ENCODE data around the gene ZNF891.
A peak's percentile ranks its signal among the peaks of the same experiment; 100 is the strongest.

The ZNF891 gene

DNA sequence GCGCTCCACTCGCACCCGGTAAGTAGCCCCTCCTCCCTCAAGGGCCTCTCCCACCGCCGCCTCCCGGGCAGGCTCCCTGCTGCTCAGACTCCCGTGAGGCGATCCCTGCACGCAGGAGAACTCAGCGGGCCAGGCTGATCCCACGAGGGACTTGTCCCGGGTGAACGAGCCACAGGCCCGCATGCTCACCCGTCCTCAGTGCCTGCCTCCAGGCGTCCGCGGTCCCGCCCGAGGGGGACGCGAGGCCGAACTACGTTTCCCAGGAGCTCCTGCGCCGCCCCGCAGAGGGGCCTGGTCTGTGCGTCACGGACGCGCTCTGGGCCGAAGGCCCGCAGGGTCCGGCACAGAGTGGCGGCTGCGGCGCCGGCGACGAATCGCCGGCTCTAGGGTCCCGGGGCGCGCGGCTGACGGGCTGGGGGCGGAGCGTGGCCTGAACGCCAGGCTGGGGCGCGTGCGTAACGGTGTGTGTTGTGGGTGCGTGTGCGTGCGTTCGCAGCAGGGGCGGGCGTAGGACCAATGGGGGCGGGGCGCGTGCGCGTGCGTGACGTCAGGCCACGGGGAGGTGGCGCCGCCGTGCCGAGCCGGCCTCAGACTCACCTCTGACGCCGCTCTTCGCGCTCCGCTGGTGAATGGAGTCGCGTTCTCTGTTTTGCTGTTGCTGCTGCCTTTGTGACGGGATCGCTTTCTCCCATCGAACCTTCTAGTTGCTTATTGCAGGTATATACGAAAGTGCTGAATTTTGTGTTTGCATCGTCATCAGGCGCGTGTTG lies at the start of gene ZNF891, which contains the start of gene ZNF10:
TSS of gene ZNF891 (minus strand) at position 237 of the 770 bp plus-strand sequence. CDS start 8,356 bp downstream, outside the sequence.
TSS of gene ZNF10 (plus strand) at position 590 of the 770 bp plus-strand sequence. CDS start 13,866 bp downstream, outside the sequence.
- peak within 1 kb of the TSS; percentile 90 for H3K4me3 ChIP-seq (ENCODE audit: low read depth, low read length)
- peak; percentile 92 for DNase-seq (ENCODE audit: low read depth)

DNA sequence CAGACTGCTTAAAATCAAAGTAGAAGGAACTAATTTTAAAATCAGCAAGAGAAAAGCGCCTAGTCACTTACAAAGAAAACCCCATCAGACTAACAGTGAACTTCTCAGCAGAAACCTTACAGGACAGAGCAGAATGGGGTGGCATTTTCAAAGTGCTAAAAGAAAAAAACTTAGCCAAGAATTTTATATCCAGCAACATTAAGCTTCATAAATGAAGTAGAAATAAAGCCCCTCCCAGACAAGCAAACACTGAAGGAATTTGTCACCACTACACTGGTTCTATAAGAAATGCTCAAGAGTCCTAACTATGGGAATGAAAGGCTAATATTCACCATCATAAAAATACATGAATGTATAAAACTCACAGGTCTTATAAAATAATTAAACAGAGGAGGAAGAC lies 44.8 kb upstream of the ZNF891 start:
- no peak for DNase-seq (ENCODE audit: low read depth)
- H3K4me3 ChIP-seq (ENCODE audit: low read depth, low read length), result no peak overlapping the region

DNA sequence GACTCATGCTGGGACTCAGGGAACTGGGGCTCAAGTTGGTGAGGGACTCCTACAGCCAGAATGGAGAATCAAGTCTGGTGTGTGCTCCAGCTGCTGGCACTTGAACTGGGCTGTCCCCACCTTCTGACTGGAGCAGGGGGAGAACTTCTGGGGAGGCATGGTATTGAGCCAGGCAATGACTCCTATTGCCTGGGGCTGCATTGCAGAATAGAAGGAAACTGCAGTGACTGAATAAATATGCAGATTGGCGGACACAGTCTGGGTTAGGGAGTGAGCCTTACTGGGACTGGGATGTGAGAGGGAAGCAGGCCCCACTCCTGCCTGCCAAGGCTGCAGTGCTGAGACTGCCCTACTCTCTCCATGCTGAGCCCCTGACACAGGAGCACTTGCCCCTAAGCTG lies 42.4 kb upstream of the ZNF891 start:
- no peak for DNase-seq (ENCODE audit: low read depth)
- H3K4me3 ChIP-seq (ENCODE audit: low read depth, low read length), result no peak overlapping the region

DNA sequence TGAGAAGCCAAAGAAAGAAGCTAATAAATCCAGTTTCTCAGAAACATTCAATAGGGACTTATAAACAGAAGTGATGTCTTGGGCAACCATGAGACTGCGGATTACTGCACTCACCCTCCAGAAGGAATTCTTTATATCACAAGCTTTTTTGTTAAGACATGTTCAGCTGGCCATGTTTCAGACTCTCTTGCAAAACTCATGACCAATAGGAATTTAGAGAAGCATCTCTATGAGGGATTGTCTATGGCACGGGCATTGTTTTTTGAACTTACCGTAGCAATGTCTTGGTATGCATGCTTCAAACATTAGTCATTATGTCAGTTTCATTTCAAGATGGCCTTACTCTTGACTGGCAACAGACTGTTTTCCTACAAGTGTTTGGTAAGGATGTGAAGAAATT lies 35.7 kb upstream of the ZNF891 start:
- no peak overlapping the region for H3K4me3 ChIP-seq (ENCODE audit: low read depth, low read length)
- DNase-seq (ENCODE audit: low read depth), result no peak

DNA sequence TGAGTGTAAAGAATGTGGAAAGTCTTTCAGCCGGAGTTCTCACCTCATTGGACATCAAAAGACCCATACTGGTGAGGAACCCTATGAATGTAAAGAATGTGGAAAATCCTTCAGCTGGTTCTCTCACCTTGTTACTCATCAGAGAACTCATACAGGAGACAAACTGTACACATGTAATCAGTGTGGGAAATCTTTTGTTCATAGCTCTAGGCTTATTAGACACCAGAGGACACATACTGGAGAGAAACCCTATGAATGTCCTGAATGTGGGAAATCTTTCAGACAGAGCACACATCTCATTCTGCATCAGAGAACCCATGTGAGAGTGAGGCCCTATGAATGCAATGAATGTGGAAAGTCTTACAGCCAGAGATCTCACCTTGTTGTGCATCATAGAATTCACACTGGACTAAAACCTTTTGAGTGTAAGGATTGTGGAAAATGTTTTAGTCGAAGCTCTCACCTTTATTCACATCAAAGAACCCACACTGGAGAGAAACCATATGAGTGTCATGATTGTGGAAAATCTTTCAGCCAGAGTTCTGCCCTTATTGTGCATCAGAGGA lies 26.1 kb upstream of the ZNF891 start:
- DNase-seq (ENCODE audit: low read depth), result no peak
- H3K4me3 ChIP-seq (ENCODE audit: low read depth, low read length), result no peak overlapping the region

DNA sequence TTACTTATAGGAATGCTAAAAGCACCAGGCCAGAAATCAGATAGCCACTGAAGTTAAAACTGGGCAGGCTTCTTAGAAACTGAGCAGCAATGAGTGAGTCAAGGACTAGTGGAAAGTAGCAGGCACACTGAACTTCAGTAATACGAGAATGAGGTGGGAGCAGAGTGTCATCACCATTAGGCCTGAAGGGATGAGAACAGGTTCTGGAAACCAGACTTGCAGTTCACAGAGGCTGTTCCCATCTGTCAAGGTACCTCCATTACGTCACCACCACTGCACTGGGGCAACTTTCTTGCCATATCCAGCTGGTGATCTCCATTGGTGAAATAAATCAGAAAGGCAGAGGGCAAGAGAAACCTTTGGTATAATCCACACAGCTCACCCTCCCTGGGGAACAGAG lies 15.9 kb upstream of the ZNF891 start:
- no peak for DNase-seq (ENCODE audit: low read depth)
- no peak overlapping the region for H3K4me3 ChIP-seq (ENCODE audit: low read depth, low read length)

DNA sequence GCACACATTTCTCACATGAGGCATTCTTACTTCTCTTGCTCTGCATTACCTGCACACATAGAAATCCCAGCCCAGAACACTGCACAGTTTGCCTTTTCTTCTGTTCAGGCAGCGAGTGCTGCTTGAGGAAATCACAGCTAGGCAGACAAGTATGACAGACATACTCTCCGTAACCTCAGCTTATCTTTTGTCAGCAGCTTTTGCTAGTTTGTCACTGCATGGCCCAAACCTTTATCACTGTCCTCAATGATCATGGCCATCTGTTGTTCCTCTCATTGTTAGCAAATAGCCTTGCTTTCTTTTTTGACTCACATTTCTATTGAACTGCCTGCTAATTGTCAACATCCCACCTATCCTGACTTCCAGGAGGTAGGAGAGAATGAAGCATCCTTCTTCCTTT lies 5.7 kb upstream of the ZNF891 start:
- no peak for DNase-seq (ENCODE audit: low read depth)

DNA sequence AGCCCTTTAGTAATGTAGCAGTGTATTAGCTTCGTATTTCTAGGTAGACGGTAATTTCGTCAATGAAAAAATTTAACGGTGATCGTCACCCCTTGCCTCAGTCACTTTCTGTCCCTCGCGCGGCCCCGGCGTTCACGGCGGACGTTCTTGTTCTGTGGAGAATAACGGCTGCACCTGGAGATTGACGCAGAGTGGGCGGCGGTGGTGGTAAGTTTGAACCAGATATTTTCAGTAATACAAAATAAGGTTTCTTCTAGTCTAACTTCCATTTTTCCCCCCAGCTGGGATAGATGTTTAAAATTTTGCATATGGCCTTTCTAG lies 694 bp upstream of the ZNF891 start:
- no peak for DNase-seq (ENCODE audit: low read depth)
- peak overlapping the region; percentile 90 for H3K4me3 ChIP-seq (ENCODE audit: low read depth, low read length)

More for the DNA sequence above, 5.7 kb upstream of the ZNF891 start:
- no peak overlapping the region for H3K4me3 ChIP-seq (ENCODE audit: low read depth, low read length)

DNA sequence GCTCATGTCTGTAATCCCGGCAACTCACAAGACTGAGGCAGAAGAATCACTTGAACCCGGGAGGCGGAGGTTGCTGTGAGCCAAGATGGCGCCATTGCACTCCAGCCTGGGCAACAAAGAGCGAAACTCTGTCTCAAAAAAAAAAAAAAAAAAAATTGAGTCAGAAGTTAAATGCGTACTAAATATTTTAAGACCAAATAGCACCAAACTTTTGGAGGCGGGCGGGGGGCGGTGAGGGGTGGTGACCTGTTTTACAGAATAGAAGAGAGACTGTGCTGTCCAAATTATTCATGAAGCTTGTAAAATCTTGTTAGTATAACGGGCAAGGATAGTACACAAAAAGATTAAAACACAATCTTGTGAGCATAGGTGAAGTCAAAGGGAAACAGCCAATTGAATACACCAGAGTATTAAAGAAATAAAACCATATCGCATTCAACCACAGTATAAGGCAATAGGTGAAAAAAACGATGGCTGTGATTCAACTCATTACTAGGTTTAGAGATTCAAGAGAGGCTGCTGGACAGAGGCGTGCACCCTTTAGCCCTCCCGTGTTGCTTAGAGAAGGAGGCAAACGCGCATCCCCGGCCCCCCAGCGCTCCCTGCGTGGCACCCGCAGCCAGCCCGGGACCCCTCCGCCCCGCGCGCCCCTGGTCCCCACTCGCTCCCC lies 571 bp downstream of the ZNF891 start:
- peak overlapping the region; percentile 90 for H3K4me3 ChIP-seq (ENCODE audit: low read depth, low read length)
- DNase-seq (ENCODE audit: low read depth), result no peak

DNA sequence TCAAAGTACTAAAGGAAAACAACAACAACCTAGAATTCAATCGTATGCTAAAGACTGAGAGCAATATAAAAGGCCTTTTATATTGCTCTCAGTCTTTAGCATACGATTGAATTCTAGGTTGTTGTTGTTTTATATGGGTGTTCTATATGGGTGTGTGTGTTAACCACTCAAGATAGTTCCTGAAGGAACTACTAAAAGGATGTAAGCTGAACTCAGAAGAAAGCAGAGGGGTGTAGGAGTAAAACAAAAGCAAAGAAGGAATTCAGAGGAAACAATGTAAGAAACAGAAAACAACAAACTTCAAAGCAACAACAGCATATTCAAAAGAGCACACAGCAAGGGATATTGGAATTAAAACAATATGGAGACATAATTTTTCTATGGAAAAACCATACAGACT lies 5.4 kb downstream of the ZNF891 start:
- no peak overlapping the region for H3K4me3 ChIP-seq (ENCODE audit: low read depth, low read length)
- DNase-seq (ENCODE audit: low read depth), result no peak

DNA sequence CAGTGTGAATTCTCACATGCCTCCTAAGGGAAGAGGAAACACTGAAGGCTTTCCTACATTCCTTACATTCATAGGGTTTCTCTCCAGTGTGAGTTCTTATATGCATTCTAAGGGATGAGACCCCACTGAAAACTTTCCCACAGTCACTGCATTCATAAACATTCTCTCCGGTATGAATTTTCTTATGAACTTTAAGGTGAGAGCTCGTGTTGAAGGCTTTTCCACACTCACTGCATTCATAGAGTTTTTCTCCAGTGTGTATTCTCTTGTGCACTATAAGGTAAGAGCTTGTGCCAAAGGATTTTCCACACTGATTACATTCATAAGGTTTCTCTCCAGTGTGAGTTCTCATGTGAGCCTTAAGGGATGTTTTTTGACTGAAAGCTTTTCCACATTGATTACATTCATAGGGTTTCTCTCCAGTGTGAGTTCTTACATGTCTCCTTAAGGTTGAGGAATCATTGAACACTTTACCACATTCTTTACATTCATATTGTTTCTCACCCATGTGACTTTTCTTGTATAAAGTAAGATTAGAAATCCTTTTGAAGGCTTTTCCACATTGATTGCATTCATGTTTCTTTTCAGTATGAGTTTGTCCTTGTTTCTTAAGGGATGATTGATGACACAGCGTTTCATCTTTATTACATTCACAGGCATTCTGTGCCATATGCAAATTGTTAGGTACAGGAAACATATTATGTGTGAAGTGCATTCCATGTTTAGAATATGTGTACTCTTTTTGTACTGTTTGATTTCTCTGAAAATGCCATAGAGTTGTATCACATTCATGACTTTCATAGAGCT lies 9.5 kb downstream of the ZNF891 start:
- DNase-seq (ENCODE audit: low read depth), result no peak
- H3K4me3 ChIP-seq (ENCODE audit: low read depth, low read length), result no peak overlapping the region

DNA sequence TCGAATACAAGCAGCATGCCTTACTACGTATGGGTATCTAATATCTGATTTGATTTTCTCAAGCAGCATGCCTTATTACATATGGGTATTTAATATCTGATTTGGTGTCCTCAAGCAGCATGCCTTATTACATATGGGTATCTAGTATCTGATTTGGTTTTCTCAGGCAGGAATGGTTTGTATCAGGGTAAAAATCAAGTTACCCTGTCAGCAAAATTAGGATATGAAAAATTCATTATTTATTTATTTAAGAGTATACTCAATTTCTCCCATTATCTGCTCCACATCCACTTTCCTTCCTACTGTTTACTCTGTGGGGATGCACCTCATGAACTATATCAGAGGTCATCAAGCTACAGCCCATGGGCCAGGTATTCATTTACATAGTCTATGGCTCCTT lies 21.9 kb downstream of the ZNF891 start:
- DNase-seq (ENCODE audit: low read depth), result no peak
- no peak overlapping the region for H3K4me3 ChIP-seq (ENCODE audit: low read depth, low read length)

DNA sequence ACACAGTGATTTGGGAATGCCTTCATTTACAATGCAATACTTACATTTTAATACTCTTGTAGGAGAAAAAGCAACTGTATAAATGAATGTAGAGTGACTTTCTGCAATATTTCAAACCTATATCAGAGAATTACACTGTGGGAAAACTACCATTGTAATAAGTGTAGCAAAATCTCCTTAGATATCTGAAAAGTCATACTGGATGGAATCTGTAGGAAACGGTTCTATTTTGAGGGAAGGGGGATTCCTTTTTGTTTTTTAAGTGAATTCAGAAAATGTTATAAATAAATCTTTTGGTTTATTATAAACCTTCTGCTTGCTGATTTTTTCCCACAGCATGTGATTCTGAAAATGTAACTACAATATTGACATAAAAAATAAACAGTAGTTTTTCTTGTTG lies 23.0 kb downstream of the ZNF891 start:
- no peak overlapping the region for H3K4me3 ChIP-seq (ENCODE audit: low read depth, low read length)

DNA sequence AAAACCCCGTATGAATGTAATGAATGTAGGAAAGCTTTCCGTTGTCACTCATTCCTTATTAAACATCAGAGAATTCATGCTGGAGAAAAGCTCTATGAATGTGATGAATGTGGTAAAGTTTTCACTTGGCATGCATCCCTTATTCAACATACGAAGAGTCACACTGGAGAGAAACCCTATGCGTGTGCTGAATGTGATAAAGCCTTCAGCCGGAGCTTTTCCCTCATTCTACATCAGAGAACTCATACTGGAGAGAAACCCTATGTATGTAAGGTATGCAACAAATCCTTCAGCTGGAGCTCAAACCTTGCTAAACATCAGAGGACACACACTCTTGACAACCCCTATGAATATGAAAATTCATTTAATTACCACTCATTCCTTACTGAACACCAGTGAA lies 23.8 kb downstream of the ZNF891 start:
- DNase-seq (ENCODE audit: low read depth), result no peak
- H3K4me3 ChIP-seq (ENCODE audit: low read depth, low read length), result no peak overlapping the region

More for the DNA sequence above, 23.0 kb downstream of the ZNF891 start:
- DNase-seq (ENCODE audit: low read depth), result no peak

DNA sequence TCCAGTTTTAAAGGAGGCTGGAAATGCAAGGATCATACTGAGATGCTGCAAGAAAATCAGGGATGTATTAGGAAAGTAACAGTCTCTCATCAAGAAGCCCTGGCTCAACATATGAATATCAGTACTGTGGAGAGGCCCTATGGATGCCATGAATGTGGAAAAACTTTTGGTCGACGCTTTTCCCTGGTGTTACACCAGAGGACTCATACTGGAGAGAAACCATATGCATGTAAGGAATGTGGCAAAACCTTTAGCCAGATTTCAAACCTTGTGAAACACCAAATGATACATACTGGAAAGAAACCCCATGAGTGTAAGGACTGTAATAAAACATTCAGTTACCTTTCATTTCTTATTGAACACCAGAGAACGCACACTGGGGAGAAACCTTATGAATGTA lies 24.5 kb downstream of the ZNF891 start:
- no peak for DNase-seq (ENCODE audit: low read depth)
- H3K4me3 ChIP-seq (ENCODE audit: low read depth, low read length), result no peak overlapping the region

DNA sequence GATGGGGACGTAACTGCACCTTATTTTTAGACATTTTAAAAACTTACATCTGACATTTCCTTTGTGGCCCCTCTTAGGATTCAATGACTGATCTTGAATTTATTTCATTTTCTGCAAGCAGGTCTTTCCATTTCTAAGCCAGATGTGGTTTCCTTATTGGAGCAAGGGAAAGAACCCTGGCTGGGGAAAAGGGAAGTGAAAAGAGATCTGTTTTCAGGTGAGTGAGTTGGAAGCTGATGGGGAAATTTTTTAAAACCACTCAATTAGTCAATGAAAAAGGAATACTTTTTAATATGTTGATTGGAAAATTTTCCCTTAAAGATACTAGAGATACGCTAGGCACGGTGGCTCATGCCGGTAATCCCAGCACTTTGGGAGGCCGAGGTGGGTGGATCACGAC lies 46.7 kb downstream of the ZNF891 start:
- no peak for DNase-seq (ENCODE audit: low read depth)
- H3K4me3 ChIP-seq (ENCODE audit: low read depth, low read length), result no peak overlapping the region

DNA sequence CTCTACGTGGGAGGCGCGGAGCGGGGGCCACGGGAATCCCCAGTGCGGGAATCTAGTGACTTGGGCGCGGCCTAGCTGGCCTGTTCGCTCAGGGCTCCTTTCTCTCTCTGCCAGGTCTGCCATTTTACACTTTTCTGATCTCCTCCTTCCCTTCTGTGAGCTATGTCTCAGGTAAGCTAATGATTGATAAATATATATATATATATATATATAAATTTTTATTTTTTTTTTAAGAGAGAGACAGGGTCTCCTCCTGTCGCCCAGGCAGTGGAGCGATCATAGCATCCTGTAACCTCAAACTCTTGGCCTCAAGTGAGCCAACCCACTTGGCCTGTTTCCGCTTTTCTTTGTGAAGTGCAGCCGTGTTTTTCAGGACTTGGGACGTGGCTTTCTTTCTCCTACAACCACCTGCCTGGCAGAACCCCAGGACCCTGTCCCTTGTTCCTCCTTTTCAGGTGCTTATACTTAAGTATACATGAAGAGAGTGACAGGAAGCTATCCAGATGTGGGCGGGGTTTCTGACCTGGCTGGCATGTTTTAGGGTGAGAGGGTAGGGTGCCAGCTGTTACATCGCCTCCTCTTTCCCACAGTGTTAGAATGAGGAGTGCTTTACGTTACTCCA lies 48.8 kb downstream of the ZNF891 start:
- peak overlapping the region; percentile 75 for H3K4me3 ChIP-seq (ENCODE audit: low read depth, low read length)
- no peak for DNase-seq (ENCODE audit: low read depth)

DNA sequence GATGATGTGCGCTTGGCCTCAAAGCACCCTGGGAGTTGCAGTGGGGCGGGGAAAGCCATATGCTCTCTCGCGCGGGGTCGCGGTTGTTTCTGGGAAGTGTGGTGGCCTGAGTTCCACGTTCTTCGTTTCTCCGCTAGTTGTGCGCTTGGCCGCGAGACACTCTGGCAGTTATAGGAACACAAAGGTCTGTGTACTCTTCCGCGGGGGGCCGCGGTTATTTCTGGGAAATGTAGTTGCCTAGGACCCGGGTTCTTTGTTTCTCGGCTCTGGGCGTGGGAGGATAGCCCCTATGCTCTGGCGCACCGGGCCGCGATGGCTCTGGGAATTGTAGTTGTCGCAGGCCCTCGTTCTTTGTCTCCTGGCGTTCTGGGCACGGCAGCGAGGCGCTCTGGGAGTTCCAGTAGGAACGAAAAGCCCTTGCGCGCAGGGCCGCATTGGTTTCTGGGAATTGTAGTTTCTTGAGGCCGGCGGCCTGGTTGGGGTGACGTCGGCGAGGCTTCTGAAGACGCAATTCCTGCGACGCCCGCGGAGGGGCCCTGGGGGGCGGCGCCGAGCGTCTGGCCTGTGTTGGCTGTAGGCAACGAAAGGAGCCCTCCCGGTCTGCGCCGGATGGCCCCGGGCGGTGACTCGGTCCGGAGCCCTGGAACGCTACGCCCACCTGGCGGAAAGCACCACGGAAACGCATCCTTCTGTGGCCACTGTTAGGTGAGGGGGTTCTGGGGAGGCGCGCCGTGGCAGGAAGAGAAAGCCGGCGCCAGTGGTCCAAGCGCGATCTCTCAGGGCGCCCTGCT lies 49.5 kb downstream of the ZNF891 start, which contains the start of gene ZNF140:
TSS of gene ZNF140 (plus strand) at position 556 of the 791 bp plus-strand sequence. CDS start 398 bp downstream, outside the sequence.
- H3K4me3 ChIP-seq (ENCODE audit: low read depth, low read length), result peak within 1 kb of the TSS; percentile 75
- DNase-seq (ENCODE audit: low read depth), result peak; percentile 93

DNA sequence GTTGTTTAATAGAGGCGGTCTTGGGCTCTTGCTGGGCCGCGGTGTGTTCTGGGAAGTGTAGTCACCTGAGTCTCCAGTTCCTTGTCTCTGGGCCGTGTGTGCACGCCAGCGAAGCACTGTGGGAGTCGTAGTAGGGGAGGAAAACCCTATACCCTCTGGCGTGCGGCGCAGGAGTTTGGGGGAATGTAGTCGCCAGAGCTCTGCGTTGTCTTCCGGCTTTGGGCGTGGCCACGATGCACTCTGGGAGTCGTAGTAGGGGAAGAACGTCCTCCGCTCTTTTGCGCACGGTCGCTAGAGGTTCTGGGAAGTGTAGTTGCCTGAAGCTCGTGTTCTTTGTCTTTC lies 50.1 kb downstream of the ZNF891 start:
- DNase-seq (ENCODE audit: low read depth), result peak; percentile 99
- H3K4me3 ChIP-seq (ENCODE audit: low read depth, low read length), result peak overlapping the region; percentile 75
